Measurements from ENCODE around the gene FRRS1L.
A peak's percentile ranks its signal among the peaks of the same experiment; 100 is the strongest.

Gene FRRS1L

DNA sequence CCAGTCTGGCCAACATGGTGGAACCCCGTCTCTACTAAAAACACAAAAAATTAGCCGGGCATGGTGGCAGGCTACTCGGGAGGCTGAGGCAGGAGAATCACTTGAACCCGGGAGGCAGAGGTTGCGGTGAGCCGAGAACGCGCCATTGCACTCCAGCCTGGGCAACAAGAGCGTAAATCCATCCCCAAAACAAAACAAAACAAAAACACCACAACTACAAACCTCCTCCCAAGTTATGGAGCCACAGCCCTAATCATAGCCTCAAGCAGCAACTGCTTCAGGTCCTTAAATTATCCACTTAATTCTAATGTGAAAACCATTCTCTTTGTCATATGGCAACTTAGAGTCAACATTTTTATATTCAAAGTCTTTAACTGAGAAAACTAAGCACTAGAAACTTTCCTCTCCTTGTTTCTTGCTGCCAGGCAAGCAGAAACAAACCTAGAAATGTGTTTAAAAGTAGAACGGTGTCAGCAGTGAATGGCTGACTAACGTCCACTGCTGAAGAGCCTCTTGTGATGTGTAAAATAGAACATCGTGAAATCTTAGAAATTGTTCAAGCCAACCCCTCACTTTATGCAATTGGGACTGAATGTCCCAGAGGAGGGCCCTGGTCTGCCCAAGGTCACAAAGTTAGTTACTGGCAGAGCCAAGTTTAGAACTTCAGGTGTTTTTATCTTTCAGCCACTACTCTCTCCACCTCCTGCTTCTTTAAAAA, 53.0 kb downstream of the FRRS1L start:
- TF ChIP-seq CTCF (IDR thresholded peaks at IDR 0.05; ENCODE audit: extremely low read depth, missing control alignments): no peak
- no peak for DNase-seq (ENCODE audit: low spot score)

DNA sequence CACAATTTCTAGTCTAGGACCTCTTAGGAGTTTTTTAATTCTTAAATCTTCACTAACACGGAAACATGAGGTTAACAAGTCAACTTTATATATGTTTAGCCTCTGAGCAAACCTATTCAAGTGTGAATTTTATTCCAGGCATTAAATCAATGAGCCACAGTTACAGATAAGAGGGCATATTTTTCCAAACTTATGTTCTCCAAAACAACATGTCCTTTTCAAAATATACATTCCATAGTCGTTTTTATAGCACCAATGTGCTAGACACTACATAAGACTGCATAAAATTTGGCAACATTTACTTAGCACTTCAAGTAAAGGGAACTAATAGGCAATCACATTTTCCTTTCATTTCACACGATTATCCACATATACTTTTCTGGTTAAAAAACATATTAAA, 53.8 kb downstream of the FRRS1L start:
- no peak for DNase-seq (ENCODE audit: low spot score)
- TF ChIP-seq CTCF (IDR thresholded peaks at IDR 0.05; ENCODE audit: extremely low read depth, missing control alignments): no peak

GRCh38 chr9:109110329-109111021, 56.6 kb downstream of the FRRS1L start:
- no peak for TF ChIP-seq CTCF (IDR thresholded peaks at IDR 0.05; ENCODE audit: extremely low read depth, missing control alignments)
- DNase-seq (ENCODE audit: low spot score): peak; percentile 35

- no peak for TF ChIP-seq CTCF (IDR thresholded peaks at IDR 0.05; ENCODE audit: extremely low read depth, missing control alignments)
- no peak for DNase-seq (ENCODE audit: low spot score)
These were observed 57.1 kb downstream of the FRRS1L start for GRCh38 chr9:109109967-109110328.

- no peak for TF ChIP-seq CTCF (IDR thresholded peaks at IDR 0.05; ENCODE audit: extremely low read depth, missing control alignments)
- no peak for DNase-seq (ENCODE audit: low spot score)
These were observed 58.7 kb downstream of the FRRS1L start for GRCh38 chr9:109108318-109108717.

DNA sequence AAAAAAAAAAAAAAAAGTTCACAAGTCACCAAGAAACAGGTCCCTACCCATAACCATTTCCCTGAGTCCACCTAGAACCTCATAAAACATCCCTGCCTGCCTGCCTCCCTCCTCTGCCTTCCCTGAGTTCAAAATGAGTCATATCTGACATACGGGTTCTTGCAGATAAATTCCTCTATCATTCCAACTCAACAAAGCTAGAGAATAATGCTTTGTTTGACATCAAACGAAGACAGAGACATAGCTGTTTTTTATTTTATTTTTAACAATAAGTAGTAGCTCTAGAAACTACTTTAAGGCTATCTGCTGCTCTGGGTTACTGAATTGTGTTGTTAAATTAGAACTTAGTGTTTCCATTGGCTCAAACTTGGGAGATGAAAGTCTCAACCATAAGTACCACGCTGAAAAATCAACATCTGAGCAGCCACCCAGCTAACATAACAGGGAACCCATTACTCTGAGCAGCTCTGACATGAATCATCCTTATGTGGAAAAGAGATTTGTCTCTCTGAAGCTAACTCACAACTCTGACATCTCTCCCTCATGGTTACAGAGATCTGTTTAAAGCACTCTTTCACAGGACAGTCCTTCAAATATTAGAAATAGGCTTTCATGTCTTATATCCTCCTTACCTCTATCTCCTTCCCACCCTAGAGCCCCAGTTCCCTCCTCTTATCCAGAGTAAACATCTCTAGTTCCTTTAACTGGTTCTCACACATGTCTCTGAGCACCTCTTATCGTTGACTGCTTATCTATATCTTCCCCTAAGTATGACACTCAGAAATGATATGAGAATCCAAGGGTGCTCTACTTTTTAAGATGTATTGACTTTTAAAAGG, 59.4 kb downstream of the FRRS1L start:
- DNase-seq (ENCODE audit: low spot score): no peak
- TF ChIP-seq CTCF (IDR thresholded peaks at IDR 0.05; ENCODE audit: extremely low read depth, missing control alignments): no peak

DNA sequence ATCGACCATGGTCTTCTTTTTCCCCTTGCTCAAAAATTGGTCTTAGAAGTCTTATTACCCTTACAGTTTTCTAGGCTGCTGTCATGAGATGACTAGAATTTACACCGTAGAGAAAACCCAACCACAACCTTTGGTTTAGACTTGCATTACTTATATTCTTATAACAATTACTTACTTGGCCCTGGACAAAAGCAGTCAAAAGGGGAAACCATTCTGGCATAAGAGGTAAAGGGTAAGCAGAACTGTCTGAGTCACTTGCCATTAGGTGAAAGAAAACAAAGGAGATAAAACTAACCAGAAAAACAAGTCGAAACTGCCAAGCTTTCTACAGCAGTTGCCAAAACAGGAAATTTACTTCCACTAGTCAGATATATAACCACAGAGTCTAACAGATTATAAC, 65.2 kb downstream of the FRRS1L start:
- no peak for TF ChIP-seq CTCF (IDR thresholded peaks at IDR 0.05; ENCODE audit: extremely low read depth, missing control alignments)

More for the DNA sequence above, 65.2 kb downstream of the FRRS1L start:
- DNase-seq (ENCODE audit: low spot score): peak; percentile 34

Data from GM20000 (cell line).